Left renal cortex interstitium (tissue), 4 donors: ENCODE results near the gene ARMC12. TPM values are rescaled to one million over a fixed set of nuclear protein-coding genes. Genes with fewer than 3 reads are reported as not detected.
"Not testable (repeated sequence)": the region's sequence is repeated elsewhere in the genome, so short reads cannot be mapped to it uniquely, and the experiment has no call there.

ENCODE experiments used
- DNase-seq, 4 donors: peaks; one replicate each; pipeline ENCODE4 v3.0.0-alpha.2; 2013; ENCODE audit warnings: low read depth in 4 of 4, low spot score in 2 of 4, missing footprints in 1 of 4
- polyA plus RNA-seq, 4 donors: library from polyadenylated mRNA; unstranded; fragments of 120-200 nt; gene quantifications; one replicate each; pipeline ENCODE4 v1.2.1, GENCODE V29; 2013; ENCODE audit not compliant: insufficient read length in 4 of 4

The ARMC12 gene
- polyA plus RNA-seq = 1 to 10 TPM in 2 of 4 donors, under 1 TPM in 2; 0.56 to 1.7 (median 1.1) TPM

DNA sequence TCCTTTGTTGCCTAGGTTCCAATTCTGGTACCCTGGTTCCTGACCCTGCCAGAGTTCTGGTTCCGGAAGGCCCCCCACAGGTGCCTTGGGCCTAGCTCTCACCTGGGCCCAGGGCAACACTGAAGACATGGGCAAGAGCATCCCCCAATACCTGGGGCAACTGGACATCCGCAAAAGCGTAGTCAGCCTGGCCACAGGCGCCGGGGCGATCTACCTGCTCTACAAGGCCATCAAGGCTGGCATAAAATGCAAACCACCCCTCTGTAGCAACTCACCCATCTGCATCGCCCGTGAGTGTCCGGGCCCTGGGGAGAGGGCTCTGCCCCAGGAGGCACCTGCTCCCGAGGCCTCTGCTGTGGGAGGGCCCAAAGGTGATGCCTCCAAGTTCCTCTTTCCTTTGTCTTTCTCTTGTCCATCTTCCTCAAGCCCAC is at the start of gene ARMC12:
ARMC12 (plus strand) TSS at position 51 of the 431 bp plus-strand sequence; CDS start at position 128, 77 bp downstream.
- DNase-seq = no peak

DNA sequence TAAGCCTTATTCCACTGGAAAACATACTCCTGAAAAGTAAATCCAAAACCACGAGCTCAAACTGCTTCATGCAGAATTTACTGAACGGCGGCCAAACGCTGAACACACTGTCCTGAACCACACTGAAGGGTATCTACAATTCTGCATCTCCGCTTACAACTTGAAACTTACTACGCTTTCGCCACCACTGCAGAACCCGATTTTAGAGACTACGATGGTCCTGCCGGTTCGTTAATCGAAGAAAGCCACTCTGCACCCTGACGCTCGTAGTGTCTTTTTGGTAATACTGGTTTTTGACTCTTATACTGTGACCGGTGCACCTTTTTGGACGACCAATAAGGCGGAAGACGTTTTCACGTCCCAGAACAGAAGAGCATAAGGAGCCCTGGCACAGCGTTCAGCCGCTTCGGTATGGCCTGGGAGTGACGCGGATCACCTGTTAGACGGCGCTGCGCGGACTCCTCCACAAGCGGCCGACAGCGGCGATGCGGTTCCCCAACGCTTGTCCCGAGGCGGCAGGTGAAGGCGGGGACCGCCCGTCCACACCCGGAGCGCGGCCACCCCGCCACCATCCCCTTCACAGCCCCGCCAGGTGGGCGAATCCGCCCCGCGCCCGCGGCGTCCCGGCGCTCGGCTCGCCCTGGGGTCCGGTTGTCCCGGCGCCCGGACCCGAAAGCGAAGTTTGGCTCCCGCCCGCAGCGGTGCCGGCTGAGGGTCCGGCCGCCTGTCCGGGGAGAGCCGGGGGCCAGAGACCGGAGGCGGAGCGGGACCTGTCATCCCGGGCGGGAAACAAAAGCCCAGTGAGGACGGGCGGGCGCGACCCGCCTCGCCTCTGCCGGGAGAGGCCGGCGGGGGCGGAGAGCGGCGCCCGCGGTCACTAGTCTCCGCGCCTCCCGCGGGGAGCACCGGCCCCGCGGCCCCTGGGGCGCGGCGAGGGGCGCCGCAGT is 48.9 kb upstream of the ARMC12 start:
- no peak for DNase-seq

DNA sequence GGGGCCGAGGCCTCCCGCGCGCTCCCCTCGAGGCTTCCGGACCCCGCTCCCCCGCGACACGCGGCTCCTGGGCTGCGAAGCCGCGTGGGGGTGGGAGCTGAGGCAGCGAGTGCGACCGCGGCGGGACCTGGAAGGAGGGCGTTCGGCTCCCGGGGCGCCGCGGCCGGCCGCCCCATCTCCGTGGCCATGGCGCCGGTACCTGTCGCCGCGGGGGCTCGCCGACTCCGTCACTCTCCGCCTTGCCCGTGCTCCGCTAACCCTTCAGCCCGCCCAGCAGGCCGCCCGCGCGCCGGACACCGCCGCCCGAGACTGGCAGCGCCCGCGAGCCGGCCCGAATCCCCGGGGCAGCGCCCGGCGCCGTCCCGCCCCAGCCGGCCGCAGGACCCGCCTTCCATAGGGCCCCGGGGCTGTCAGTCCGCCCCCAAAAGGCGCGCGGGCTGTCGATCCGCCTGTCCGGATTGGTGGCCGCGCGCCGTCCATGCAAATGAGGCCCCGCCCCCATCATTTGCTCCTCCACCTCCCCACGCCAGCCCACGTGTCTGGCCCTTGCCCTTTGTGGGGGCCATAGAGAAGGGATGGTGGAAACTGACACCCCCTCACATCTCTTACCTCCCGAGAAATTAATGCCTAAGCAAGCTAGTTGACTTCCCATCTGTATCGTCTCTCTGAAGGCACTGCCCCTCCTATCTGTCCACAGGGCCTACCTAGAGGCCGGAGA is 48.1 kb upstream of the ARMC12 start, which contains the start of gene FKBP5:
FKBP5 (minus strand) TSS at position 311 of the 718 bp plus-strand sequence. CDS start 46,091 bp downstream, outside the sequence.
- peak in 3 of 4 donors; percentile 65 to 72 (median 68) for DNase-seq

- DNase-seq = not testable (repeated sequence)
Observed at GRCh38 chr6:35690006-35690405, 46.8 kb upstream of the ARMC12 start.

- no peak for DNase-seq
Observed at GRCh38 chr6:35690484-35690883, 46.3 kb upstream of the ARMC12 start.

- DNase-seq = no peak
Observed at GRCh38 chr6:35691027-35691824, 45.6 kb upstream of the ARMC12 start.

DNA sequence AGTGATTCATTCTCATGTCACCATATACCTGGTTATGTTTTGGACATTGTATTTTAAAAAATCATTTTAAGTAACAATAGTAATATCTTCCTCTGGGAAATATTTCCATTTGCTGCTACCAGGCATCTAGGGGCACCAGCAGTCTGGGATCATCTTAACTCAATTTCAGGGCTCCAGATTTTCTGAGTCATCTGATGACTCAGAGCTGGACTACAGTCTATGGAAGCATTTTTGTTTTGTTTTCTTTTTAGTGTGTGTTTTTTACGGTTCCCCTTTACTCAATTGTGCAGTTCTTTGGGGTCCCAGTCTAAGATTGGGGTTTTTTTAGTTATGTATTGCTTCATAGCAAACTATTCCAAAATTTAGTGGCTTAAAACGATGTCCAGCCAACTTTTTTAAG is 42.4 kb upstream of the ARMC12 start:
- DNase-seq = no peak

- not testable (repeated sequence) for DNase-seq
Observed at GRCh38 chr6:35698430-35698829, 38.4 kb upstream of the ARMC12 start.

DNA sequence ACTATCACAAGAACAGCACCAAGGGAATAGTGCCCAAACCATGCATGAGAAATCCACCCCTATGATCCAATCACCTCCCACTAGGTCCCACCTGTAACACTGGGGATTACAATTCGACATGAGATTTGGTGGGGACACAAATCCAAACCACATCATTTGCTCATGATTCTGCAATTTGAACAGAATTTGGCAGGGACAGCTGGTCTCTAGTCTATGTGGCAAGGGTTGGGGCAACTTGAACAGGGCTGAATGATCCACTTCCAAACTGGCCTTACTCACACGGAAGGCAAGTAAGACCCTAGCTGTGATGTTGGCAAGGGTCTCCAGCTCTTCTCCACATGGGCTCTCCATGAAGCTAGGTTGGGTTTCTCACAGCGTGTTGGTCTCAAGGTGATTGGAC is 38.0 kb upstream of the ARMC12 start:
- no peak for DNase-seq

DNA sequence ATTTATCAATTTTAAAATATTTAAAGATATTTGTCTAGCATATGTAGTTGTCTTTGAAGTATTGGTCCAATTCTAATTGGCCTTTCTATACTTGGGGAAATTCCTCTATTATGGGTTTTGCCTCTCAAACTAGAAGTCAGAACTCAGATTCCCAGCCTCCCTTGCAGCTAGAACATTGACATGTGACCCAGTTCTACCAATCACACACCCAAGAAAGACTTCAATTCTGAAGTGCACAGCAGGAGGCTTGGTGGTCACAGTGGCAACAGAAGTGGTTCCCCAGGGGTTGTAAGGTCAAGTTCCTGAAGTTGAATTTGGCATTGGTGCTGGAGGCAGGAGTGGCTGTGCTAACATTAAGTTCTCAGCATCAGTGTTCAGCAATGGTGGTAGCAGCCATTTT is 33.3 kb upstream of the ARMC12 start:
- DNase-seq = no peak

GRCh38 chr6:35706468-35706867 is 30.4 kb upstream of the ARMC12 start:
- no peak for DNase-seq

DNA sequence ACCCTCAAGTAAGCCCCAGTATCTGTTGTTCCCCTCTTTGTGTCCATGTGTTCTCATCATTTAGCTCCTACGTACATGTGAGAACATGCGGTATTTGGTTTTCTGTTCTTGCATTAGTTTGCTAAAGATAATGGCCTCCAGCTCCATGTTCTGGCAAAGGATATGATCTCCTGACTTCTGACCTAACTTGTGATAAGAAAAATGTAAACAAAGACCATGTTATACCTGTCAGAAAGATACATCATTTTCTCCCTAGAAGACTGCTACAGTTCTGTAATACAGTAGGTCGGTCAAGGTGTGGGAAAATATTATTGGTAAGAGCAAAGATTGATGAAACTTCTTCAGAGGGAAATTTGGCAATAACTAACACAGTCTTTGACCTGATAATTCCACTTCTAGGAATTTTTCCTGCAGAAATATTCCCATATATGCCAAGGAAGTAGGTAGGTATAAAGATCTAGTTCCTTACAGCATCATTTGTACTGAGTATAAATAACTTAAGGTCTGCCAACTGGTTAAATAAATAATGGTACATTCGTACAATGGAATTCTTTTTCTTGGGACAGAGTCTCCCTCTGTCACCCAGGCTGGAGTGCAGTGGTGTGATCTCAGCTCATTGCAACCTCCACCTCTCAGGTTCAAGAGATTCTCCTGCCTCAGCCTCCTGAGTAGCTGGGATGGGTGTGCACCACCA is 29.0 kb upstream of the ARMC12 start:
- DNase-seq = no peak

GRCh38 chr6:35708585-35708984 is 28.2 kb upstream of the ARMC12 start:
- DNase-seq = no peak

DNA sequence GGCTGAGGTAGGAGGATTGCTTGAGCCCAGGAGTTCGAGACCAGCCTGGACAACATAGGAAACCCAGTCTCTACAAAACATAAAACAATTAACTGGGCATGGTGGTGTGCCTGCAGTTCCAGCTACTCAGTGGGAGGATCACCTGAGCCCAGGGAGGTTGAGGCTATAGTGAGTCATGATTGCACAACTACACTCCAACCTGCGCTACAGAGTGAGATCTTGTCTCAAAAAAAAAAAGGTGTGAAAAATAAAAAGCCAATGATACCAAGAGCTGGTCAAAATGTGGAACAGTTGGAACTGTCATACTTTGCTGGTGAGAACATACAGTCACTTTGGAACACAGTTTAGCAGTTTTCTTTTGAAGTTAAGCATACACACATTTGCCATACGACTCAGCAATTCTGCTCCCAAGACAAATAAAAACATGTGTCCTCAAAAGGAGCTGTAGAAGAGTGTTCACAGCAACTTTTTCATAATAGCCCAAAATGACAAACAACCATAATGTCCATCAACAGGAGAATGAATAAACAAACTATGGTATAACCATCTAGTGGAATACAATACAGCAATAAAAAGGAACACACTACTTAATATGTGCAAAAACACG is 26.5 kb upstream of the ARMC12 start:
- no peak for DNase-seq

- DNase-seq = no peak
Observed at GRCh38 chr6:35711731-35712130, 25.1 kb upstream of the ARMC12 start.

GRCh38 chr6:35713006-35713767 is 23.6 kb upstream of the ARMC12 start:
- no peak for DNase-seq

GRCh38 chr6:35716798-35717197 is 20.0 kb upstream of the ARMC12 start:
- DNase-seq = no peak

DNA sequence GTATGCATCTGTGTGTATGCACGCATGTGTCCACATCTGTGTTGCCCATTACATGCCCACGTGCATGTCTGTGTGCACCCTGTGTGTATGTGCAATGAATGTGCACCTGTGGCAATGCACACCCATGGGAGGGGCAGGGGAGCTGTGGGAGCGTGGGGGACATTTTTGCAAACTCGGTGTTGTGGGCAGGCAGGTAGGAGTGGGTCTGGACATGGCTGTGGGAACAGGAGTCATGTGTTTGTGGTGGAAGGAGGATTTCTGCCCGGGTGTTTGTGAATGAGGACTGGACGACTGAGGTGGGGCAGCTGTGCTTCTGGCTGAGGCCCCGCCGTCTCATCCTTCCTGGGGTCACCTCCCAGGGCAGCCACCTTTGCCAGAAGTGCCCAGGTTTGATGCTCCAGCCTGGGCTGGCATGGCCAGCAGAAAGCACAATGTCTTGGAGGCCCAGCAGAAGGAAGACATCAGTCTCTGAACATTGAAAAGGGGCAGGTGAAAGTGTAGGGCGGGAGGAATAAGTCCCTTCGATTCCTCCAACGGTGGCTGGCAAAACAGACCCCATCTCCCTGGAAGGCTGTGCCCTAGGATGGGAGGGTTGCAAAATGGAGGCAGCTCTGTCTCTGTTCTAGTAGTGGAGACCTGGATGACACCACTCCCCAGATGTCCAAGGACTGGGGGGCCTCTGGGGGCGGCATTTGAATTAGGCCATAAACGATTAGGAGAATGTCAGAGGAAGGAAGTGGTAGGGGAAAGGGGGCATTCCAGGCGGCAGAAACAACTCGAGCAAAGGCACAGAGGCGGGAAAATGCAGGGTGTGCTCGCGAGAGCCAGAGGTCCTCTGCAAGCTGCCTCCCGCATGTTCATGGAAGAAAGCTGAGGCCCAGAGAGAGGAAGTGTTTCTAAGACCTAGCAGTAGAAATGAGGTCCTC is 19.1 kb upstream of the ARMC12 start:
- no peak for DNase-seq
